Measurements from ENCODE around the gene OR3A2.
"Not testable (repeated sequence)": the region's sequence is repeated elsewhere in the genome, so short reads cannot be mapped to it uniquely, and the experiment has no call there.

OR3A2 gene

DNA sequence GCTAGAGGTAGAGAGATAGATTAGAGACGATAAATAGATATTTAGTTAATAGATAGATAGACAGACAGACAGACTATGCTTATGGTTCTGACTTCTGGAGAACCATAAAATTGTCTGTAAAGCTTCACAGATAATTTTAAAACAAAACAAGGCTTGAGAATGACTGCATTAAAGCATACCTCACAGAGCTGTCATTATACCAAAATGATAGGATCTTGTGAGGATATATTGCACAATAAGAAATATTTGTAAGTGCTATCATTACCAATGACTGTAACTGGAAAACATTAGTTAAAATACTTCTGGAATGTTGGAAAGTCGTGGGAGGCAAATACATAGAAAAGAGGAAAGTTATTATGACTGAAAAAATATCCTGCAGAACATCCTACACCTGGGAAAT is 15.7 kb upstream of the OR3A2 start:
- no peak for DNase-seq (ENCODE audit: low read depth)
- no peak overlapping the region for H3K4me3 ChIP-seq (ENCODE audit: low read depth, low read length)
- TF ChIP-seq, protein P1, sequence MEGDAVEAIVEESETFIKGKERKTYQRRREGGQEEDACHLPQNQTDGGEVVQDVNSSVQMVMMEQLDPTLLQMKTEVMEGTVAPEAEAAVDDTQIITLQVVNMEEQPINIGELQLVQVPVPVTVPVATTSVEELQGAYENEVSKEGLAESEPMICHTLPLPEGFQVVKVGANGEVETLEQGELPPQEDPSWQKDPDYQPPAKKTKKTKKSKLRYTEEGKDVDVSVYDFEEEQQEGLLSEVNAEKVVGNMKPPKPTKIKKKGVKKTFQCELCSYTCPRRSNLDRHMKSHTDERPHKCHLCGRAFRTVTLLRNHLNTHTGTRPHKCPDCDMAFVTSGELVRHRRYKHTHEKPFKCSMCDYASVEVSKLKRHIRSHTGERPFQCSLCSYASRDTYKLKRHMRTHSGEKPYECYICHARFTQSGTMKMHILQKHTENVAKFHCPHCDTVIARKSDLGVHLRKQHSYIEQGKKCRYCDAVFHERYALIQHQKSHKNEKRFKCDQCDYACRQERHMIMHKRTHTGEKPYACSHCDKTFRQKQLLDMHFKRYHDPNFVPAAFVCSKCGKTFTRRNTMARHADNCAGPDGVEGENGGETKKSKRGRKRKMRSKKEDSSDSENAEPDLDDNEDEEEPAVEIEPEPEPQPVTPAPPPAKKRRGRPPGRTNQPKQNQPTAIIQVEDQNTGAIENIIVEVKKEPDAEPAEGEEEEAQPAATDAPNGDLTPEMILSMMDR (IDR thresholded peaks at IDR 0.05; ENCODE audit: insufficient read depth, low read depth, low read length, missing control alignments) = no peak

DNA sequence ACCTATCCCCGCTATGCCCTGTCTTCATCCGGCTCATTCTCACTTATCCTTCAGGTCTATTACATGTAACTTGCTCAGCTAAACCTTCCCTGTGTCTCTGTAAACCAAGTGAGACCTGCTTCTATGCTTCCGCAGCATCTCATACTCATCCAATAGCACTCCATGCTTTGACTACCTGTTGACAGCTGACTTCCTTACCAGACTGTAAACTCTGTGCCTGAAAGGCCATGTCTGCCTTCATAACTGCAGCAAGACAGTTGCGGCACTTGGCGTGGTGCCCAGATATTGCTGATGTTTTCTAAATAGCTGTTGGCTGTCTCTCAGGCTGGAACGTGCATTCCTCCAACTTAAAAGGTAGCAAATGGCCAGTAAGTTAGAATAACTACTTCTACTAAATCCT is 13.9 kb upstream of the OR3A2 start:
- TF ChIP-seq, protein P1 (IDR thresholded peaks at IDR 0.05; ENCODE audit: insufficient read depth, low read depth, low read length, missing control alignments) = no peak
- no peak overlapping the region for H3K4me3 ChIP-seq (ENCODE audit: low read depth, low read length)
- DNase-seq (ENCODE audit: low read depth) = no peak

DNA sequence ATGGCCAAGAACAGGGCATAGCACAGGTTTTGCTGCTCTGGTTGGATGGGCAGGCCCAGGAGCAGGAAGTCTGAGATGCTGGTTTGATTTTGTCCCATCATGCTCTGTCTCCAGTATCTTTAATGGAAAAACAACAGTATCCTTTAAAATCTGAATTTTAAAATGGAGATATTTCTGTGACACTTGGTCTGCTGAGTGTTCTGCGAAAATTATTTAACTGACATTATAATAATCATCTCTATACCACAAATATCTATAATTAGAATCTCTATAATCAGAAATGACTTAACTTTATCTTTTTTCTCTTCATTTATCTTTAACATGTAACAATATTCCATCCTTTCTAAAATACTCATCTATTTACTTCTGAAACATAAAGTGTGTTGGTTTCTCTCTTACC is 12.2 kb upstream of the OR3A2 start, which contains the start of gene OR1E1:
OR1E1 (minus strand) TSS at position 101 of the 400 bp plus-strand sequence; CDS start at position 101, 0 bp downstream.
- DNase-seq (ENCODE audit: low read depth) = no peak
- no peak within 1 kb of the TSS for H3K4me3 ChIP-seq (ENCODE audit: low read depth, low read length)
- TF ChIP-seq, protein P1 (IDR thresholded peaks at IDR 0.05; ENCODE audit: insufficient read depth, low read depth, low read length, missing control alignments) = no peak

DNA sequence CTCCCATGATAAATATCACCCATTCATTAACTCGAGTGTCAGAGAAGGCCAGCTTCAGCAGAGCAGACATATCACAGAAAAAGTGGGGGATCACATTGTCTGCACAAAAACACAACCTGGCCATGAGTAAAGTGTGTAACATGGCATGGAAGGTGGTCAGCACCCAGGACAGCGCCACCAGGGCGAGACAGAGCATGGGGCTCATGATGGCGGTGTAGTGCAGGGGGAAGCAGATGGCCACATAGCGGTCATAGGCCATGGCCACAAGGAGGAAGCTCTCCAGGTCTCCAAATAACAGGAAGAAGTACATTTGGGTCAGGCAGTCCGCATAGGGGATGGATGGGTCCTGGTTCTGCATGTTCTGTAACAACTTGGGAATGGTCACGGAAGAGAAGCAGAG is 11.7 kb upstream of the OR3A2 start:
- not testable (repeated sequence) for H3K4me3 ChIP-seq (ENCODE audit: low read depth, low read length); DNase-seq (ENCODE audit: low read depth)

DNA sequence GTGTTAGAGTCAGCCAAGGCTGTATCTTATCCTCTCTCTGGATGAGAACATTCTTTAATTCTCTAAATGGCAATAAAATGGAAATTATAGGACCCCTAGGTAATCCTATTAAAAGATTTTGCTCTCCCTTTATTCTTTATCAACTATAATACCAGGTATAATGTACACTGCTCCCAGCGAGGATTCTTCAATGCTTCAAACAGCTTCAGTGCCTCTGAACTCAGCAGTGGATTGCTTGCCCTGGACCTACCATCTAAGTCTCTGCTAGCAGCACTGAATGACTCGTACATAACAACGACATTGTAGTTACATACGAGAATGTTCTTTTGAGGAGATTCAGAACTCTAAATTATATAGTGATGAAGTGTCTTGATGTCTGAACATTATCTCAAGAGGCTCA is 3.7 kb upstream of the OR3A2 start:
- no peak overlapping the region for H3K4me3 ChIP-seq (ENCODE audit: low read depth, low read length)
- TF ChIP-seq, protein P1 (IDR thresholded peaks at IDR 0.05; ENCODE audit: insufficient read depth, low read depth, low read length, missing control alignments) = no peak
- no peak for DNase-seq (ENCODE audit: low read depth)

DNA sequence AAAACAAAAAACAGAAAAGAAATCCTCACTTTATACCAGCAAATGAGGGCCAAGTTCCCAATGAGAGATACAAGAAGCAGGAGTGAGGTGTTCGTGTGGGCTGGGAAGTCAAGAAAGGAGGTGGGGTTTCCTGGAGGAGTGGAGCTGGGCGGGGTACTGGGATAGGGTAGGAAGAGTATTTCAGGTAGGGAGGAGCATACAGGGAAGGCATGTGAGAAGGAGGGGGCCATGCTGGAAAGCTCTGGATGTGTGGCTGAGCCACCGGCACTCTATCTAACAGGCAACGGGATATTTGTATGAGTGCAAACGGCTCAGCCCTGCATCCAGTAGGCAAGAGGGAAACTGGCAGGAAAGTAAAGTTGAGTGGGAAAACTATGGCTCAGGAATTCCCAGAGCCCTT is 4.2 kb downstream of the OR3A2 start:
- H3K4me3 ChIP-seq (ENCODE audit: low read depth, low read length) = no peak overlapping the region
- DNase-seq (ENCODE audit: low read depth) = no peak
- TF ChIP-seq, protein P1 (IDR thresholded peaks at IDR 0.05; ENCODE audit: insufficient read depth, low read depth, low read length, missing control alignments) = no peak

DNA sequence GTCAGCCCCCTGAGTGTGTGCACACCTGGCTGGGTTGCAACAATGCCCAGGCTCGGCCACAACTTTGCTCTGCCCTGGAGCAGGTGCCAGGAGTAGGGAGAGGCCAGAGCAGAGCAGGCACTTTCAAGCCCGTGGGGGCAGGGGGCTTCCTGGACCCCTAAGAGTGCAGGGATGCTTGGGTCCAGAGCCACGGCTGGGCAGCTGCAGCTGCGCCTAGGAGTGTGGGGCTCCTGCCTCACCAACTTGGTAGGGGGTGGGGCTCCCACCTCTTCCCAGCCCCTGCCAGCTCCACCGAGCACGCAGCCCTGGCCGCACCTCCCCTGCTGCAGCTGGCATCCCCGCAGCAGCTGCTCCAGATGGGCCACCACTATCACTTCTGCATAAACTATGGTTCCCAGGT is 7.8 kb downstream of the OR3A2 start:
- TF ChIP-seq, protein P1 (IDR thresholded peaks at IDR 0.05; ENCODE audit: insufficient read depth, low read depth, low read length, missing control alignments) = no peak
- no peak for DNase-seq (ENCODE audit: low read depth)

DNA sequence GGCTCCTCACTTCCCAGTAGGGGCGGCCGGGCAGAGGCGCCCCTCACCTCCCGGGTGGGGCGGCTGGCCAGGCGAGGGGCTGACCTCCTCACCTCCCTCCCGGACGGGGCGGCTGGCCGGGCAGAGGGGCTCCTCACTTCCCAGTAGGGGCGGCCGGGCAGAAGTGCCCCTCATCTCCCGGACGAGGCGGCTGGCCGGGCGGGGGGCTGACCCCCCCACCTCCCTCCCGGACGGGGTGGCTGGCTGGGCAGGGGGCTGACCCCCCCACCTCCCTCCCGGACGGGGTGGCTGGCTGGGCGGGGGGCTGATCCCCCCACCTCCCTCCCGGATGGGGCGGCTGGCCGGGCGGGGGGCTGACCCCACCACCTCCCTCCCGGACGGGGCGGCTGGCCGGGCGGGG is 14.9 kb downstream of the OR3A2 start:
- DNase-seq (ENCODE audit: low read depth); H3K4me3 ChIP-seq (ENCODE audit: low read depth, low read length): not testable (repeated sequence)

More for the DNA sequence above, 7.8 kb downstream of the OR3A2 start:
- H3K4me3 ChIP-seq (ENCODE audit: low read depth, low read length) = no peak overlapping the region

DNA sequence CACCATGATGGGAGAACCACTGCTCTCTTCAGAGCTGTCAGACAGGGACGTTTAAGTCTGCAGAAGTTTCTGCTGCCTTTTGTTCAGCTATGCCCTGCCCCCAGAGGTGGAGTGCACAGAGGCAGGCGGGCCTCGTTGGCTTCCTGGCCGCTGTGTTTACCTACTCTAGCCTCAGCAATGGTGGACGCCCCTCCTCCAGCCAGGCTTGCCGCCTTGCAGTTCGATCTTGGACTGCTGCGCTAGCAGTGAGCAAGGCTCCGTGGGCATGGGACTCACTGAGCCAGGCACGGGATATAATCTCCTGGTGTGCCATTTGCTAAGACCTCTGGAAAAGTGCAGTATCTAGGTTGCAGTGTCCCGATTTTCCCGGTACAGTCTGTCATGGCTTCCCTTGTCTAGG is 43.3 kb downstream of the OR3A2 start:
- H3K4me3 ChIP-seq (ENCODE audit: low read depth, low read length); DNase-seq (ENCODE audit: low read depth): not testable (repeated sequence)
